Common myeloid progenitor, CD34-positive (primary cell): ENCODE measurements around the gene FRYL.

Source experiments
- CTCF ChIA-PET: fragments of 350-600 bp; sonication (Branson Sonifier 250); formaldehyde crosslinking; loops from one replicate; lab custom pipeline; 2021; ENCODE audit warnings: antibody characterized with exemption; lab: Charles Lee
- POLR2A ChIA-PET: fragments of 350-600 bp; sonication (Branson Sonifier 250); formaldehyde crosslinking; loops from one replicate; lab custom pipeline; 2021; ENCODE audit warnings: antibody characterized with exemption; lab: Charles Lee
- DNase-seq, 3 donors: peaks; one replicate each; pipeline versions ENCODE4 v3.0.0 to v3.0.0-alpha.2; 2013
- H3K27ac ChIP-seq, 2 experiments: 1 replicate in 1 of 2; 2 replicates in 1 of 2; pipeline ENCODE4 v1.7.0; 2013; ENCODE audit warnings: inconsistent platforms in 2 of 2, low read length in 2 of 2, mild to moderate bottlenecking in 2 of 2, low read depth in 1 of 2, moderate library complexity in 1 of 2; ENCODE audit not compliant: severe bottlenecking in 2 of 2, insufficient read depth in 1 of 2, poor library complexity in 1 of 2
- H3K27me3 ChIP-seq, 5 experiments: replicated peaks in 2 of 5; 1 replicate in 3 of 5; 2 replicates in 2 of 5; pipeline versions ENCODE4 v1.6.1 to v1.7.0; 2013; ENCODE audit warnings: low read length in 4 of 5, mild to moderate bottlenecking in 2 of 5, moderate library complexity in 2 of 5, inconsistent platforms in 1 of 5; ENCODE audit not compliant: insufficient read depth in 5 of 5, control insufficient read depth in 4 of 5
- H3K36me3 ChIP-seq, 4 experiments: 1 replicate in 2 of 4; 2 replicates in 2 of 4; pipeline versions ENCODE4 v1.6.1 to v1.7.0; 2013; ENCODE audit warnings: low read length in 3 of 4, control low read depth in 1 of 4, mild to moderate bottlenecking in 1 of 4; ENCODE audit not compliant: control insufficient read depth in 4 of 4, insufficient read depth in 4 of 4
- H3K4me1 ChIP-seq, 4 experiments: 1 replicate in 3 of 4; 2 replicates in 1 of 4; pipeline versions ENCODE4 v1.6.1 to v1.7.1; 2013; ENCODE audit warnings: low read length in 3 of 4, mild to moderate bottlenecking in 3 of 4, control low read depth in 1 of 4, inconsistent platforms in 1 of 4, moderate library complexity in 1 of 4; ENCODE audit not compliant: control insufficient read depth in 4 of 4, insufficient read depth in 4 of 4; ENCODE audit errors: control extremely low read depth in 1 of 4
- H3K4me3 ChIP-seq, 7 experiments: 1 replicate in 4 of 7; 2 replicates in 3 of 7; pipeline versions ENCODE4 v1.5.1 to v1.7.0; 2013; ENCODE audit warnings: mild to moderate bottlenecking in 7 of 7, low read length in 6 of 7, moderate library complexity in 6 of 7, inconsistent platforms in 2 of 7, low read depth in 2 of 7, control low read depth in 1 of 7; ENCODE audit not compliant: insufficient read depth in 4 of 7, control insufficient read depth in 1 of 7; ENCODE audit errors: extremely low read depth in 1 of 7
- H3K9me3 ChIP-seq, 5 experiments: 1 replicate in 4 of 5; 2 replicates in 1 of 5; pipeline versions ENCODE4 v1.6.1 to v1.7.1; 2013; ENCODE audit warnings: low read length in 4 of 5, mild to moderate bottlenecking in 2 of 5, inconsistent platforms in 1 of 5, low read depth in 1 of 5, moderate library complexity in 1 of 5; ENCODE audit not compliant: control insufficient read depth in 4 of 5, insufficient read depth in 2 of 5; ENCODE audit errors: control extremely low read depth in 1 of 5
- WGBS: methylation state at CpG from one replicate; pipeline ENCODE4 v1.1.5; 2013; ENCODE audit not compliant: insufficient coverage; 5-methylcytosine and 5-hydroxymethylcytosine counted together

FRYL gene

DNA sequence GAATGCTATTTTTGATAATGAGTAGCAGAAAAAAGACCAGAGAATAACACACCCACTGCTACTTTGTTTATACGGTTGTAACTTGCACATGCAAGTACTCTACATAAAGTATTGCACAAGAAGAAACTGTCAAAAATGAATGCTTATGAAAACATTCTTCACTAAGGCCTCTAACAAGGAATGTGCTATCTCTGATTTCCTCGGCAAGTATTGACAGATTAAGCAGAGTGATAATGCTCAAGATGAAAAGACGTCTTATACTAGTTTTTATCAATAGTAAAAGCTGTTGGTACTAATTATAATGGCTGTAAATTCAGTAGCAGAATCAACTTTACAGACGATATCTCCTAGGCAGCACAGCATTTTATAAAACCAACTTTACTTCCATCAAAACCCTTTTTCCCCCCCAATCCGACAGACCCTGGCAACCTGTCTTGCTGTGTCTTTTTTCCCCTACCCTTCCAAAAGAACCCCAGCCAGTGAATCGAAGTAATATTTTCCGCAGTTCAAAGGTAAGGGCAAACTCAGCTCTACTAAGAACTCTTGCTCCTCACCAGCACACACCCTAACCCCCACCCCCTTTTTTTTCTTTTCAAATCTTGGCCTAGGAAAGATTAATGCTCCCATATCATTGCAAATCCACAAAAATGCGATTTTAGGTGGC lies 1.5 kb downstream of the FRYL start:
- ChIA-PET POLR2A (interaction anchor here (0.6 to 1.3 kb wide), 3 partner anchors 26 to 123 kb away, joined by 3 read pairs; no protein-coding TSS in a partner anchor), CTCF (interaction anchor here (0.9 to 1.4 kb wide), 3 partner anchors 12 to 53 kb away, joined by 3 read pairs; no protein-coding TSS in a partner anchor)
- Histone ChIP-seq H3K4me1 (peaks cover 35 to 51% (median 39%) of the 10 kb centered on the region in 4 experiments), H3K36me3 (no peaks in the 10 kb centered on the region), H3K27ac (peak overlapping the region; percentile 81 to 89), H3K9me3 (no peaks in the 10 kb centered on the region), H3K4me3 (peak overlapping the region; percentile 74 to 100 (median 98)), H3K27me3 (no peaks in the 10 kb centered on the region)
- WGBS, result 0% methylated on average over 4 of the region's 8 CpGs
- DNase-seq, result peak in 2 of 3 donors; percentile 15 to 48

DNA sequence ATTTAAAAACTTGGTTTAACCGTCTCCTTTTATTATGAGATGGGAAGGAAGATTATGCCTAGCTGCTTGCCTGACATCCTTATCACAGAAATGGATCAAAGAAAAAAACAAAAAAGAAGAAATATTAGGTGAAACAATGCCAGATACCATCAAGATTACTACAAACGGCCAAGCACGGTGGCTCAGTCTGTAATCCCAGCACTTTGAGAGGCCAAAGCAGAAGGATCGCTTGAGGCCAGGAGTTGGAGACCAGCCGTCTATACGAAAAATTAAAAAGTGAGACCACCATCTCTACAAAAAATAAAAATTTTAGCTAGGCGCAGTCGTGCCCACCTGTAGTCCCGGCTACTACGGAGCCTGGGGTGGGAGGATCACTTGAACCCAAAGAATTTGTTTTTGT lies 2.3 kb downstream of the FRYL start:
- peak overlapping the region in 6 of 7 experiments; percentile 74 to 100 (median 98) for H3K4me3 ChIP-seq
- H3K27me3 ChIP-seq, result no peaks in the 10 kb centered on the region
- H3K27ac ChIP-seq, result peak overlapping the region; percentile 81 to 89
- H3K4me1 ChIP-seq, result peaks cover 37 to 59% (median 41%) of the 10 kb centered on the region in 4 experiments
- ChIA-PET CTCF (interaction anchor here (0.8 to 1.4 kb wide), 2 partner anchors 13 to 154 kb away, joined by 3 read pairs; no protein-coding TSS in a partner anchor), POLR2A (no interaction called here)
- no peaks in the 10 kb centered on the region for H3K9me3 ChIP-seq
- 25% methylated on average over 3 of the region's 10 CpGs for WGBS
- no peaks in the 10 kb centered on the region for H3K36me3 ChIP-seq
- no peak for DNase-seq

DNA sequence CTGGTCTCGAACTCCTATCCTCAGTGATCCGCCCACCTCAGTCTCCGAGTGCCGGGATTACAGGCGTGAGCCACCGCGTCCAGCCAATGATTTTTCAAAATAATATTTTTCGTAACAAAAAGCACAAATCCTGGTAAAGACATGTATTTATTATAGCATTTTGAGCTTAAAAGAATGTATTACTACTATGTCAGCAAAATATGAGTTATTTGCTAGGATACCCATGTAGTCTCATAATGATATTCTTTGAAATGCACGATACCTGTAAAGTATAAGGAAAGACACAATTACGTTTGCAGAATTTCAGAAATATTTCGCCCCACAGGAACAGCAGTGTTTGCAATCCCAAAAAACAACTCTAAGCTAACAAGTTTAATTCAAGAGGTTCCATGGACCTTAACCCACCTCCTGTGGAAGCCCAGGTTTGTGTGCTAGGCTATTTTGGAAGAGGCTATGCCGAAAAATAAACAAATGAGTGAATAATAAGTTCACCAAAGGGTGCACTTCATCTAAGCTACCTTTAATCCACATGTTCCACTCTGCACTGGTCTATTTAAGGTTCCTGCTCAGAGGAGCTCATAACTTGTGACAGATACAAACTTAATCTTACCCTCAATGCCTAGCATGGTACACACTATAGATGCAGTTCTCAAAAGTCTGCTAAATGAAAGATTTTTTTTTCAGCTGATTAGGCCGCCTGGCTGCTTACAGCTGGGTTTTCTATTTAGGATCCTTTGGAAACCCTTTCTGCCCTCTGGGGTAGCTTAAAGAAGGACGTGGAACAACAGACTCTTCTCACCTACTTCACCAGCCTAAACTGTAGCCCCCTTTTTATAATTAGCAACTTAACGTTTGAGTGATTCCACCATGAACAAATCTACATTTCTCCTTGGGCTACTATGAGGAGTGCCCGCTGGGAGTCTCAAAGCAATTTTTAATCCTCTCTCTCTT lies 5.0 kb downstream of the FRYL start:
- ChIA-PET CTCF (interaction anchor here (0.9 to 1.6 kb wide), 3 partner anchors 11 to 95 kb away, joined by 3 read pairs; no protein-coding TSS in a partner anchor), POLR2A (no interaction called here)
- Histone ChIP-seq H3K4me1 (peaks cover 31 to 61% (median 35%) of the 10 kb centered on the region in 4 experiments), H3K27ac (peak overlapping the region in 1 of 2 experiments; percentile 89), H3K9me3 (no peaks in the 10 kb centered on the region), H3K4me3 (peak overlapping the region in 1 of 7 experiments; percentile 4), H3K36me3 (no peaks in the 10 kb centered on the region), H3K27me3 (no peaks in the 10 kb centered on the region)
- no peak for DNase-seq
- WGBS, result 78% methylated on average over 4 of the region's 16 CpGs

GRCh38 chr4:48772556-48772955 lies 7.5 kb downstream of the FRYL start:
- ChIA-PET CTCF (no interaction called here), POLR2A (no interaction called here)
- no peaks in the 10 kb centered on the region for H3K9me3 ChIP-seq
- H3K36me3 ChIP-seq, result peaks cover 0 to 4% (median under 1%) of the 10 kb centered on the region in 4 experiments
- WGBS, result 0% methylated on average over 1 of the region's 3 CpGs
- H3K4me1 ChIP-seq, result peaks cover 20 to 50% (median 25%) of the 10 kb centered on the region in 4 experiments
- no peaks in the 10 kb centered on the region for H3K27me3 ChIP-seq
- H3K4me3 ChIP-seq, result no peak overlapping the region
- H3K27ac ChIP-seq, result no peak overlapping the region
- peak in 2 of 3 donors; percentile 28 to 46 for DNase-seq

- H3K4me1 ChIP-seq, result peaks cover 0 to 10% (median 0%) of the 10 kb centered on the region in 4 experiments
- CTCF ChIA-PET, result interaction anchor here (1.1 to 1.4 kb wide), 3 partner anchors 14 to 69 kb away, joined by 3 to 4 read pairs (median 3); no protein-coding TSS in a partner anchor
Observed at GRCh38 chr4:48767055-48767929, 12.8 kb downstream of the FRYL start.

DNA sequence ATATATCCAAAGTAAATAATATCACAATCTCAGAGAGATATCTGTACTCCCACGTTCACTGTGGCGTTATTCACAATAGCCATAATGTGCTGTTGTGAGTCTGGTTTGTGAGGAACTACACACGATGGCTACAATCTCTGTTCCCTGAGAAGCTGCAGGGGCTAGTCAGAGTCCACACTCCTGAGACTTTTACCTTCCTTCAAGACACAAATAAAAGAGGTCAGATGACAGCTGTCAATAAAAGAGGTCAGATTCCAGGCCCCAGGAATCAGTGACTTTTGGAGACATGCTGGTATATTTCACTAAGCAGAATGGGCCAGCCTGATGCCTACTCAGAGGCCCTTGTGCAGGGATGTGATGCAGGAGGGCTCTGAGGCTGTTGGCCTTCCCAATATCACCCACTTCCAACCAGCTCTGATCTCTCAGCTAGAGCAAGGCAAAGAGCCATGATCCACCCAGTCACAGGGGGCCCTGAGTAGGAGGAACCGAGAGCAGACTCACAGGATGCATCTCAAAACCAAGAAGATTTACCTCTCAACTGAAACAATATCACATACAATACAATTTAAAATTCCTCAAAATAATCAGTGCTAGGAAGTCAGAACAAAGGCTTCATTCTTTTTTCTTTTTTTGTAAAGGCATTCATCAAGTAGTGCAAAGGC lies 13.8 kb downstream of the FRYL start:
- ChIA-PET POLR2A (no interaction called here), CTCF (interaction anchor here (1.4 kb wide), 1 partner anchor 68 kb away, joined by 3 read pairs; no protein-coding TSS in a partner anchor)
- Histone ChIP-seq H3K27me3 (no peaks in the 10 kb centered on the region), H3K36me3 (peaks cover 0 to 10% (median 5%) of the 10 kb centered on the region in 4 experiments), H3K4me3 (no peak overlapping the region), H3K27ac (no peak overlapping the region), H3K9me3 (peaks cover 0 to 2% (median 0%) of the 10 kb centered on the region in 5 experiments), H3K4me1 (peaks cover 0 to 5% (median 0%) of the 10 kb centered on the region in 4 experiments)
- WGBS, result 60% methylated on average over 1 of the region's 4 CpGs
- DNase-seq, result no peak

More at GRCh38 chr4:48767055-48767929, 12.8 kb downstream of the FRYL start:
- 91% methylated on average over 8 of the region's 12 CpGs for WGBS
- Histone ChIP-seq H3K9me3 (peaks cover 0 to 2% (median 0%) of the 10 kb centered on the region in 5 experiments), H3K27ac (no peak overlapping the region), H3K4me3 (no peak overlapping the region), H3K36me3 (peaks cover 0 to 10% (median 5%) of the 10 kb centered on the region in 4 experiments), H3K27me3 (no peaks in the 10 kb centered on the region)
- DNase-seq, result peak in 2 of 3 donors; percentile 13 to 28
- POLR2A ChIA-PET, result no interaction called here
